Bronchial epithelial cell (primary cell): ENCODE results near the gene HCFC2. TPM values are rescaled to one million over a fixed set of nuclear protein-coding genes. Genes with fewer than 3 reads are reported as not detected.
"Not testable (repeated sequence)": the region's sequence is repeated elsewhere in the genome, so short reads cannot be mapped to it uniquely, and the experiment has no call there.

Experiments
- DNase-seq: peaks from one replicate; pipeline ENCODE4 v3.0.0-alpha.2; 2010; ENCODE audit warnings: low read depth
- FAIRE-seq: peaks from 2 replicates; lab custom pipeline; 2011; peaks lifted over from hg19 to GRCh38; lab: Jason Lieb, UNC
- H3K27me3 ChIP-seq: 2 replicates; pipeline ENCODE4 v1.5.1; 2011; ENCODE audit warnings: low read length; ENCODE audit not compliant: control insufficient read depth, insufficient read depth
- H3K36me3 ChIP-seq: 2 replicates; pipeline ENCODE4 v1.5.1; 2011; ENCODE audit warnings: low read length; ENCODE audit not compliant: control insufficient read depth, insufficient read depth
- H3K4me3 ChIP-seq: 2 replicates; pipeline ENCODE4 v1.5.1; 2011; ENCODE audit warnings: mild to moderate bottlenecking, low read depth, low read length, control low read depth
- CTCF ChIP-seq: IDR thresholded peaks from 2 replicates; pipeline ENCODE4 v1.5.1; 2011; ENCODE audit warnings: mild to moderate bottlenecking, moderate library complexity, low read length, control low read depth, inconsistent platforms; ENCODE audit not compliant: insufficient read depth, severe bottlenecking
- total RNA-seq: library from RNA; depleted of rRNA; stranded (reverse); fragments of >200 nt; gene quantifications from 2 replicates; pipeline ENCODE4 v1.2.1, GENCODE V29; 2014

The HCFC2 gene
- total RNA-seq, 1 donor from 2014 or later, result 7.6 TPM

- TF ChIP-seq CTCF, result no peak
- no peaks in the 10 kb centered on the region for H3K27me3 ChIP-seq
- no peaks in the 10 kb centered on the region for H3K36me3 ChIP-seq
- H3K4me3 ChIP-seq, result no peak overlapping the region
- FAIRE-seq, result no peak
- DNase-seq, result no peak
Observed at GRCh38 chr12:104026841-104027599, 37.3 kb upstream of the HCFC2 start.

- H3K4me3 ChIP-seq, H3K27me3 ChIP-seq, DNase-seq, H3K36me3 ChIP-seq, FAIRE-seq: not testable (repeated sequence)
Observed at GRCh38 chr12:104030596-104030995, 33.7 kb upstream of the HCFC2 start.

- FAIRE-seq, H3K4me3 ChIP-seq, DNase-seq, H3K27me3 ChIP-seq, H3K36me3 ChIP-seq: not testable (repeated sequence)
Observed at GRCh38 chr12:104036143-104036542, 28.2 kb upstream of the HCFC2 start.

GRCh38 chr12:104039769-104040168 lies 24.6 kb upstream of the HCFC2 start:
- DNase-seq, H3K36me3 ChIP-seq, FAIRE-seq, H3K27me3 ChIP-seq, H3K4me3 ChIP-seq: not testable (repeated sequence)

GRCh38 chr12:104042580-104042979 lies 21.8 kb upstream of the HCFC2 start:
- DNase-seq, result no peak
- FAIRE-seq, result no peak
- Histone ChIP-seq H3K36me3 (no peaks in the 10 kb centered on the region), H3K4me3 (no peak overlapping the region), H3K27me3 (no peaks in the 10 kb centered on the region)
- no peak for TF ChIP-seq CTCF

- DNase-seq (no peak), FAIRE-seq (no peak)
- H3K4me3 ChIP-seq, result no peak overlapping the region
- TF ChIP-seq CTCF, result no peak
- no peaks in the 10 kb centered on the region for H3K36me3 ChIP-seq
- H3K27me3 ChIP-seq, result no peaks in the 10 kb centered on the region
Observed at GRCh38 chr12:104044158-104044557, 20.2 kb upstream of the HCFC2 start.

- no peak for FAIRE-seq
- Histone ChIP-seq H3K27me3 (no peaks in the 10 kb centered on the region), H3K4me3 (no peak overlapping the region), H3K36me3 (no peaks in the 10 kb centered on the region)
- TF ChIP-seq CTCF, result no peak
- no peak for DNase-seq
Observed at GRCh38 chr12:104046306-104046705, 18.0 kb upstream of the HCFC2 start.
